HCT116 (cell line): ENCODE results near the gene AKAP13. TPM values are rescaled to one million over a fixed set of nuclear protein-coding genes. Genes with fewer than 3 reads are reported as not detected.

ENCODE experiments used
- ATAC-seq: fragments of 200-7000 bp; cut with Tn5 transposase; 2 replicates; pipeline ENCODE4 v1.9.1; 2020; ENCODE audit warnings: mild to moderate bottlenecking, moderate library complexity
- BruUV-seq: library from RNA; stranded (reverse); fragments of 400-500 nt; replicated peaks from 2 replicates; lab custom pipeline; 2021; lab: Mats Ljungman, UMichigan
- CTCF ChIA-PET: fragments of 300-600 bp; sonication (Branson Sonifier 250); formaldehyde crosslinking; loops from one replicate; lab custom pipeline; 2021; ENCODE audit warnings: antibody characterized with exemption; lab: Charles Lee
- POLR2A ChIA-PET: fragments of 300-600, 350-600 bp; sonication (Branson Sonifier 250); formaldehyde crosslinking; loops from one replicate; lab custom pipeline; 2021; ENCODE audit warnings: antibody characterized with exemption; lab: Charles Lee
- RAD21 ChIA-PET, 2 experiments: fragments of 300-600 bp; sonication (Branson Sonifier 250); formaldehyde crosslinking; loops; one replicate each; lab custom pipeline; 2023; ENCODE audit warnings: low total read pairs in 2 of 2; ENCODE audit not compliant: uncharacterized antibody in 2 of 2, unreplicated experiment in 2 of 2, low non-redundant PET in 1 of 2; lab: Charles Lee
- DNase-seq: peaks from one replicate; pipeline ENCODE4 v3.0.0-alpha.2; 2010; ENCODE audit warnings: low read depth, low spot score
- H2AFZ ChIP-seq: fragments of 200-600 bp; shearing (Covaris generic), sonication (generic); 2 replicates; pipeline ENCODE4 v1.6.1; 2017; ENCODE audit warnings: low read depth, mixed run types, mixed read lengths, antibody characterized with exemption, low read length; ENCODE audit not compliant: poor library complexity, severe bottlenecking
- H3K27ac ChIP-seq: 2 replicates; pipeline ENCODE4 v1.5.1; 2012; ENCODE audit warnings: low read depth, low read length
- H3K27me3 ChIP-seq: fragments of 200-600 bp; sonication (generic); 2 replicates; pipeline ENCODE4 v1.6.1; 2016; ENCODE audit warnings: mixed run types, low read length, mixed read lengths; ENCODE audit not compliant: insufficient read depth
- H3K36me3 ChIP-seq, 2 experiments: fragments of 200-500 bp in 1 of 2; fragments of 200-600 bp in 1 of 2; sonication (Bioruptor generic) in 1 of 2; sonication (generic) in 1 of 2; 2 replicates each; pipeline versions ENCODE4 v1.5.1 to v1.6.1; 2014 to 2016; ENCODE audit warnings: low read length in 2 of 2, inconsistent platforms in 1 of 2, mixed read lengths in 1 of 2, mixed run types in 1 of 2; ENCODE audit not compliant: insufficient read depth in 2 of 2, control insufficient read depth in 1 of 2
- H3K4me1 ChIP-seq, 2 experiments: fragments of 200-600 bp in 1 of 2; sonication (generic) in 1 of 2; 2 replicates each; pipeline versions ENCODE4 v1.5.1 to v1.6.1; 2012 to 2017; ENCODE audit warnings: low read length in 2 of 2, inconsistent platforms in 1 of 2, mild to moderate bottlenecking in 1 of 2, mixed read lengths in 1 of 2, mixed run types in 1 of 2, moderate library complexity in 1 of 2; ENCODE audit not compliant: insufficient read depth in 2 of 2, control insufficient read depth in 1 of 2
- H3K4me2 ChIP-seq: fragments of 200-600 bp; sonication (generic); 2 replicates; pipeline ENCODE4 v1.6.1; 2017; ENCODE audit warnings: mixed run types, low read length, mixed read lengths
- H3K4me3 ChIP-seq, 2 experiments: fragments of 200-600 bp in 1 of 2; sonication (generic) in 1 of 2; replicated peaks in 1 of 2; 2 replicates each; pipeline ENCODE4 v1.5.1; 2011 to 2016; ENCODE audit warnings: low read length in 2 of 2, control low read depth in 1 of 2, low read depth in 1 of 2, mild to moderate bottlenecking in 1 of 2, mixed read lengths in 1 of 2, mixed run types in 1 of 2
- H3K79me2 ChIP-seq: fragments of 200-600 bp; sonication (generic); 2 replicates; pipeline ENCODE4 v1.6.1; 2017; ENCODE audit warnings: mild to moderate bottlenecking, mixed run types, low read length, moderate library complexity, mixed read lengths; ENCODE audit not compliant: insufficient read depth
- H3K9ac ChIP-seq: fragments of 200-600 bp; sonication (generic); 2 replicates; pipeline ENCODE4 v1.6.1; 2016; ENCODE audit warnings: low read length, mixed read lengths
- H3K9me2 ChIP-seq: fragments of 200-600 bp; sonication (generic), shearing (Covaris generic); 2 replicates; pipeline ENCODE4 v1.6.1; 2017; ENCODE audit warnings: mixed run types, mild to moderate bottlenecking, moderate library complexity; ENCODE audit not compliant: insufficient read depth
- H3K9me3 ChIP-seq, 2 experiments: fragments of 200-500 bp in 1 of 2; fragments of 200-600 bp in 1 of 2; sonication (Bioruptor generic) in 1 of 2; sonication (generic) in 1 of 2; 2 replicates each; pipeline ENCODE4 v1.6.1; 2014 to 2017; ENCODE audit warnings: low read length in 2 of 2, mixed read lengths in 2 of 2, inconsistent platforms in 1 of 2, low read depth in 1 of 2, mild to moderate bottlenecking in 1 of 2, mixed run types in 1 of 2, moderate library complexity in 1 of 2; ENCODE audit not compliant: control insufficient read depth in 1 of 2, insufficient read depth in 1 of 2
- H4K20me1 ChIP-seq: fragments of 200-600 bp; sonication (generic), shearing (Covaris generic); 2 replicates; pipeline ENCODE4 v1.6.1; 2017; ENCODE audit warnings: mixed run types, mild to moderate bottlenecking, moderate library complexity; ENCODE audit not compliant: insufficient read depth
- ATF3 ChIP-seq: IDR thresholded peaks from 2 replicates; pipeline ENCODE4 v1.6.1; 2012
- CBX3 ChIP-seq: IDR thresholded peaks from 2 replicates; pipeline ENCODE4 v1.6.1; 2012; ENCODE audit warnings: low read depth
- CTCF ChIP-seq, 3 experiments: fragments of 200-600 bp in 1 of 3; sonication (generic) in 1 of 3; IDR thresholded peaks in 2 of 3; conservative IDR thresholded peaks in 1 of 3; 2 replicates each; pipeline ENCODE4 v1.5.1; 2012 to 2017; ENCODE audit warnings: low read depth in 2 of 3, low read length in 2 of 3, antibody characterized with exemption in 1 of 3, borderline replicate concordance in 1 of 3, control low read depth in 1 of 3, mild to moderate bottlenecking in 1 of 3, mixed read lengths in 1 of 3, mixed run types in 1 of 3, moderate library complexity in 1 of 3; ENCODE audit not compliant: insufficient read depth in 1 of 3
- EGR1 ChIP-seq: IDR thresholded peaks from 2 replicates; pipeline ENCODE4 v1.6.1; 2012; ENCODE audit warnings: low read depth
- ELF1 ChIP-seq: IDR thresholded peaks from 2 replicates; pipeline ENCODE4 v1.6.1; 2012; ENCODE audit warnings: low read depth, borderline replicate concordance
- EZH2 ChIP-seq: fragments of 200-600 bp; sonication (generic); IDR thresholded peaks from 2 replicates; pipeline ENCODE4 v1.6.1; 2017; ENCODE audit warnings: antibody characterized with exemption, mixed run types
- EZH2phosphoT487 ChIP-seq: fragments of 200-600 bp; IDR thresholded peaks from 2 replicates; pipeline ENCODE4 v1.6.1; 2018; ENCODE audit warnings: antibody characterized with exemption, borderline replicate concordance
- MAX ChIP-seq: IDR thresholded peaks from 2 replicates; pipeline ENCODE4 v1.6.1; 2012
- POLR2A ChIP-seq: IDR thresholded peaks from 2 replicates; pipeline ENCODE4 v1.7.0; 2011; ENCODE audit warnings: borderline replicate concordance; ENCODE audit not compliant: insufficient read depth, insufficient read length; ENCODE audit errors: extremely low read depth
- POLR2AphosphoS5 ChIP-seq: IDR thresholded peaks from 2 replicates; pipeline ENCODE4 v1.6.1; 2011; ENCODE audit warnings: mild to moderate bottlenecking, low read depth, low read length, moderate library complexity
- RAD21 ChIP-seq: IDR thresholded peaks from 2 replicates; pipeline ENCODE4 v1.6.1; 2012; ENCODE audit warnings: low read depth, mild to moderate bottlenecking
- REST ChIP-seq: IDR thresholded peaks from 2 replicates; pipeline ENCODE4 v1.6.1; 2012; ENCODE audit warnings: low read depth
- SIN3A ChIP-seq: IDR thresholded peaks from 2 replicates; pipeline ENCODE4 v1.6.1; 2012; ENCODE audit warnings: low read depth
- SRF ChIP-seq: IDR thresholded peaks from 2 replicates; pipeline ENCODE4 v1.6.1; 2012; ENCODE audit warnings: low read depth
- TCF7L2 ChIP-seq: IDR thresholded peaks from 2 replicates; pipeline ENCODE4 v1.7.0; 2011; ENCODE audit warnings: borderline replicate concordance, inconsistent platforms; ENCODE audit not compliant: insufficient read depth, insufficient read length; ENCODE audit errors: extremely low read depth
- ZBTB33 ChIP-seq: IDR thresholded peaks from 2 replicates; pipeline ENCODE4 v1.6.1; 2011; ENCODE audit warnings: mild to moderate bottlenecking, low read length, moderate library complexity; ENCODE audit not compliant: insufficient replicate concordance; ENCODE audit errors: extremely low read depth
- ZFX ChIP-seq: fragments of 450-650 bp; IDR thresholded peaks from 2 replicates; pipeline ENCODE4 v1.6.1; 2017
- ZNF274 ChIP-seq: fragments of 200-500 bp; sonication (Bioruptor generic); IDR thresholded peaks from 2 replicates; pipeline ENCODE4 v1.6.1; 2014; ENCODE audit warnings: mild to moderate bottlenecking, low read depth, low read length, inconsistent platforms
- intact Hi-C: fragments of 100-400 bp; cut with micrococcal nuclease; formaldehyde crosslinking; loops from 2 replicates; pipeline ENCODE4 v1.10.0; 2022
- total RNA-seq: library from RNA; stranded (reverse); gene quantifications from one replicate; pipeline ENCODE4 v1.2.1, GENCODE V29; 2021; ENCODE audit not compliant: unreplicated experiment

The AKAP13 gene
- total RNA-seq, 1 experiment from 2014 or later = 43.1 TPM

GRCh38 chr15:85330901-85331588 lies 49.4 kb upstream of the AKAP13 start:
- peaks cover 13 to 24% of the 10 kb centered on the region in 2 experiments; a peak in 3 of 4 replicates for H3K4me1 ChIP-seq
- H2AFZ ChIP-seq = peak overlapping the region; percentile 46
- no peaks in the 10 kb centered on the region for H3K9me3 ChIP-seq
- POLR2A ChIA-PET = interaction anchor here (1.1 to 1.3 kb wide), 3 partner anchors 13 to 173 kb away, joined by 3 read pairs; no protein-coding TSS in a partner anchor
- BruUV-seq = no TSS peak
- H3K4me2 ChIP-seq = peak overlapping the region; percentile 63
- no peaks in the 10 kb centered on the region for H3K36me3 ChIP-seq
- no peaks in the 10 kb centered on the region for H3K79me2 ChIP-seq
- H3K4me3 ChIP-seq = 0 out of 4 replicates have a peak overlapping the region, but pooled peaks of 1 of the 2 experiments have one; percentile 14
- intact Hi-C loops = loop anchor here (2.0 to 5.0 kb wide), 2 partner anchors 84 to 161 kb away; no protein-coding TSS in a partner anchor
- no peaks in the 10 kb centered on the region for H4K20me1 ChIP-seq
- no peak overlapping the region for H3K9ac ChIP-seq
- peak; percentile 97 for ATAC-seq
- RAD21 ChIA-PET = interaction anchor here (0.5 to 1.7 kb wide), 11 partner anchors 13 to 318 kb away, joined by 3 to 14 read pairs (median 3); no protein-coding TSS in a partner anchor
- peak; percentile 82 for DNase-seq
- no peaks in the 10 kb centered on the region for H3K9me2 ChIP-seq
- CTCF ChIA-PET = interaction anchor here (0.6 to 2.7 kb wide), 17 partner anchors 10 to 743 kb away, joined by 3 to 27 read pairs (median 4); partner anchors contain the start of gene AKAP13
- no peaks in the 10 kb centered on the region for H3K27me3 ChIP-seq
- no peak overlapping the region; the same call in 1 of the 2 replicates for H3K27ac ChIP-seq
- TF ChIP-seq POLR2A (no peak), RAD21 (peak; percentile 97), SRF (no peak), SIN3A (no peak), EZH2 (no peak), CTCF (IDR thresholded peaks at IDR 0.05 in 2 of 3, conservative IDR thresholded peaks at IDR 0.05 in 1 of 3; ENCODE audit: borderline replicate concordance in 1 of 3, insufficient read depth in 1 of 3, low read depth in 2 of 3, low read length in 2 of 3) (peak; percentile 84 to 93 (median 91)), EZH2phosphoT487 (no peak), TCF7L2 (peak; percentile 76), ATF3 (no peak), REST (no peak), MAX (peak; percentile 19; the same call in 1 of the 2 replicates), ZBTB33 (no peak), ZNF274 (no peak), EGR1 (no peak), POLR2AphosphoS5 (no peak), ELF1 (no peak), ZFX (no peak), CBX3 (peak; percentile 77; the same call in 1 of the 2 replicates)
